Measurements from ENCODE around the gene FABP7.

GRCh38 chr6:122790028-122790422, 10.5 kb downstream of the FABP7 start:
- TF ChIP-seq CTCF (IDR thresholded peaks at IDR 0.05) = no peak
- TF ChIP-seq EHF (CRISPR knock-in tag; IDR thresholded peaks at IDR 0.05) = no peak
- TF ChIP-seq NPAS2 (CRISPR knock-in tag; IDR thresholded peaks at IDR 0.05; ENCODE audit: borderline replicate concordance) = no peak
- TF ChIP-seq ESRRA (IDR thresholded peaks at IDR 0.05; ENCODE audit: borderline replicate concordance, low read length) = no peak

All from A549 (cell line).